ENCODE data around the gene RASL12.
A peak's percentile ranks its signal among the peaks of the same experiment; 100 is the strongest.

DNA sequence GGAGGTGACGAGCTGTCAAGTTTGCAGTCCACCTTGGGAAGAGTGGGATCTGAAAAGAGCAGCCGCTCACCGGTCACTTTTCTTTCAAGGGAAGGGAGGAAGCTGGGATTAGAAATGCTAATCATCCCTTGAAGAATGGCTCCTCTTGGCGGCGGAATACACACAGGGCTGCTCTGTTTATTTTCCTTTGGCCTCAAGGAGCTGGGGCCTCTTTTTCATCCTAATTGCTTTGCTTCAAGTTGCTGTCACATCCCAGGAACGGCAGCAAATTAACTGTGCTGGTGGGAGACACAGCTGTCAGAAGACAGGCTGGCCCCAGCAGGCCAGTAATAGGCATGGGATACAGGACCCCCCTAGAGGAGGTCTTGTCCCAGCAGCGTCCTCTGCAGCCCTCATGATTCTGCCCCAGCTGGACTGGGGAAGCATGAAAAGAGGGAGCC, 15.5 kb upstream of the RASL12 start:
- TF ChIP-seq CTCF (IDR thresholded peaks at IDR 0.05) (peak in 3 of 6 experiments; percentile 16 to 25 (median 24)), POLR2A (IDR thresholded peaks at IDR 0.05) (no peak), POLR2AphosphoS5 (IDR thresholded peaks at IDR 0.05) (peak in 1 of 2 donors; percentile 24)
